Gastrocnemius medialis (tissue), 4 donors: Measurements from ENCODE around the gene ARHGAP26. TPM values are rescaled to one million over a fixed set of nuclear protein-coding genes. Genes with fewer than 3 reads are reported as not detected.

Experiments used
- ATAC-seq, 2 donors: fragments of 150-250 bp; one replicate each; pipeline ENCODE4 v1.9.1; 2016
- DNase-seq, 2 donors: peaks; one replicate each; pipeline ENCODE4 v3.0.0-alpha.2; 2019
- H3K27ac ChIP-seq, 4 donors: fragments of 200-600 bp; sonication (generic); 1 replicate in 1 of 4; 2 replicates in 3 of 4; pipeline ENCODE4 v1.5.1; 2016 to 2018; ENCODE audit warnings: mild to moderate bottlenecking in 2 of 4, moderate library complexity in 1 of 4
- H3K27me3 ChIP-seq, 3 donors: fragments of 200-600 bp; sonication (generic) in 2 of 3; 1 replicate in 1 of 3; 2 replicates in 2 of 3; pipeline versions ENCODE4 v1.5.1 to v1.6.0; 2016 to 2019; ENCODE audit warnings: mild to moderate bottlenecking in 1 of 3, moderate library complexity in 1 of 3
- H3K36me3 ChIP-seq, 2 donors: fragments of 200-600 bp; sonication (generic) in 1 of 2; one replicate each; pipeline ENCODE4 v1.5.1; 2017 to 2018
- H3K4me1 ChIP-seq, 2 donors: fragments of 200-600 bp; sonication (generic) in 1 of 2; one replicate each; pipeline ENCODE4 v1.5.1; 2016 to 2017; ENCODE audit warnings: mild to moderate bottlenecking in 2 of 2
- H3K4me3 ChIP-seq, 4 donors: fragments of 200-600 bp; sonication (generic) in 3 of 4; 1 replicate in 1 of 4; 2 replicates in 3 of 4; pipeline ENCODE4 v1.5.1; 2016 to 2019; ENCODE audit warnings: mild to moderate bottlenecking in 2 of 4
- H3K9me3 ChIP-seq, 3 donors: fragments of 200-600 bp; sonication (generic) in 2 of 3; 1 replicate in 1 of 3; 2 replicates in 2 of 3; pipeline ENCODE4 v1.5.1; 2016 to 2019
- POLR2A ChIP-seq, 2 donors: fragments of 450-650 bp; IDR thresholded peaks; one replicate each; pipeline ENCODE4 v1.6.1; 2017; ENCODE audit warnings: antibody characterized with exemption in 2 of 2, mild to moderate bottlenecking in 2 of 2, moderate library complexity in 2 of 2
- in situ Hi-C, 4 donors: fragments of 200-750 bp; cut with MboI; loops; one replicate each; pipeline versions ENCODE4 v1.15.0 to v1.8.0; 2017; ENCODE audit warnings: low sequenced_read_pairs in 4 of 4
- intact Hi-C: fragments of 100-400 bp; cut with DNase I; formaldehyde crosslinking; loops from one replicate; pipeline ENCODE4 v1.15.1; 2023; ENCODE audit warnings: low total_unique reads
- total RNA-seq, 4 donors: library from RNA; depleted of rRNA; stranded (reverse); fragments of >200 nt; gene quantifications; one replicate each; pipeline versions ENCODE4 v1.1.0 to v1.2.3, GENCODE V29; 2016
- TF ChIP-seq, protein P1 (sequence below), 5 experiments: fragments of 450-650 bp in 3 of 5; fragments of 200-600 bp in 2 of 5; sonication (generic) in 2 of 5; IDR thresholded peaks in 4 of 5; conservative IDR thresholded peaks in 1 of 5; 1 replicate in 4 of 5; 2 replicates in 1 of 5; pipeline ENCODE4 v1.5.1; 2016 to 2019; ENCODE audit warnings: antibody characterized with exemption in 5 of 5, mild to moderate bottlenecking in 3 of 5, moderate library complexity in 3 of 5

The ARHGAP26 gene
- total RNA-seq, 4 donors from 2014 or later: 9.1 to 22.4 (median 13.4) TPM

DNA sequence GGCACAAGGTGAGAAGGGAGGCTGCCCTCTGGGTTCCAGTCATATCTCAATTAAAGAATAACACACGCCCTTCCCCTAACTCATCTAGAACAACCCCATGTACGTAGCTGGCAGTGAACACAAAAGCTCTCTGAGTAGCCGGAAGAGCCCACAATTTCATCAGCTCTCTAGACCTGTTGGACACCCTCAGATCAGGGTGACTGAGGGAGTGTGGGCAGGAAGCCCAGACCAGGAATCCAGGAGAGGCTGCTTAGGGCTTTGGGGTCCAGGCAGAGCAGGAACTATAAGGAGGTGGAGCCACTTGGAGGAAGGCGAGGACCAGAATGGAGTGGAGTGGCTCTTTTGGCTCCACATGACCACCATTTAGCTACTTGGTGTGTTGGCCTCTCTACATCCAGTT, 395.9 kb downstream of the ARHGAP26 start:
- no peak overlapping the region for H3K27ac ChIP-seq
- H3K4me3 ChIP-seq: no peak overlapping the region
- no peaks in the 10 kb centered on the region for H3K27me3 ChIP-seq
- intact Hi-C loops (no loop called here), in situ Hi-C loops (no loop called here)
- H3K36me3 ChIP-seq: no peaks in the 10 kb centered on the region
- ATAC-seq (no peak), DNase-seq (no peak)
- TF ChIP-seq POLR2A (IDR thresholded peaks at IDR 0.05): no peak
- TF ChIP-seq, protein P1, sequence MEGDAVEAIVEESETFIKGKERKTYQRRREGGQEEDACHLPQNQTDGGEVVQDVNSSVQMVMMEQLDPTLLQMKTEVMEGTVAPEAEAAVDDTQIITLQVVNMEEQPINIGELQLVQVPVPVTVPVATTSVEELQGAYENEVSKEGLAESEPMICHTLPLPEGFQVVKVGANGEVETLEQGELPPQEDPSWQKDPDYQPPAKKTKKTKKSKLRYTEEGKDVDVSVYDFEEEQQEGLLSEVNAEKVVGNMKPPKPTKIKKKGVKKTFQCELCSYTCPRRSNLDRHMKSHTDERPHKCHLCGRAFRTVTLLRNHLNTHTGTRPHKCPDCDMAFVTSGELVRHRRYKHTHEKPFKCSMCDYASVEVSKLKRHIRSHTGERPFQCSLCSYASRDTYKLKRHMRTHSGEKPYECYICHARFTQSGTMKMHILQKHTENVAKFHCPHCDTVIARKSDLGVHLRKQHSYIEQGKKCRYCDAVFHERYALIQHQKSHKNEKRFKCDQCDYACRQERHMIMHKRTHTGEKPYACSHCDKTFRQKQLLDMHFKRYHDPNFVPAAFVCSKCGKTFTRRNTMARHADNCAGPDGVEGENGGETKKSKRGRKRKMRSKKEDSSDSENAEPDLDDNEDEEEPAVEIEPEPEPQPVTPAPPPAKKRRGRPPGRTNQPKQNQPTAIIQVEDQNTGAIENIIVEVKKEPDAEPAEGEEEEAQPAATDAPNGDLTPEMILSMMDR (IDR thresholded peaks at IDR 0.05 in 4 of 5, conservative IDR thresholded peaks at IDR 0.05 in 1 of 5): no peak
- H3K9me3 ChIP-seq: no peaks in the 10 kb centered on the region
- peaks cover 20 to 49% of the 10 kb centered on the region in 2 donors for H3K4me1 ChIP-seq

DNA sequence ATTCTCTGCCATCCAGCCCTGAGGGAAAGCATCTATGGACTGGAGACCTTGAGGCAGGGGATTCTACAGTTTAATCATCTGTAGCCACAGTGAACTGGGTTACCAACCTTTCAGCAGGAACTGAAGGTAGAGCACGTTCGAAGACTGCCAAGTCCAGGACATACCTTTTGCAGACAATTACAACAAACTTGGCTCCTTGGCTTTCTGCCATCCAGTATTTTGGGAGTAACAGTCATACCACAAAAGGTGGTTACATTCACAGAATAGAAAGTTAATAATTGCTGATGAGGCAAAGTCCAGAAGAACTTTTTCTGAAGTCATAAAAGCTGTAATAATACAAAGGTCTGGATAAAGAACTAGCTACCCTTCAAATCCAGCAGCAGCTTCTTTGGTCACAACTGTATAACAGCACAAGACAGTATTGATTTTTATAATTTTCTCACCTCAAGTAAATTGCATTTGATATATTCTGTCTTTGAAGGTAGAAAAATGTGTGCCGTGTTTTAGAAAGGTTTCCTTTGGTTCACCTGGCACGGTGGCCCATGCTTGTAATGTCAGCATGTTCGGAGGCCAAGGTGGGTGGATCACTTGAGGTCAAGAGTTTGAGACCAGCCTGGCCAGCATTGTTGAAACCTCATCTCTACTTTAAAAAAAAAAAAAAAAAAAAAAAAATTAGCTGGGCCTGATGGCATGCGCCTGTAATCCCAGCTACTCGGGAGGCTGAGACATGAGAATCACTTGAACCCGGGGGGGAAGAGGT, 396.7 kb downstream of the ARHGAP26 start:
- Histone ChIP-seq H3K36me3 (no peaks in the 10 kb centered on the region), H3K4me1 (peaks cover 20 to 46% of the 10 kb centered on the region in 2 donors), H3K27ac (peak overlapping the region in 1 of 4 donors; percentile 15), H3K4me3 (no peak overlapping the region), H3K9me3 (no peaks in the 10 kb centered on the region), H3K27me3 (no peaks in the 10 kb centered on the region)
- DNase-seq (no peak), ATAC-seq (no peak)
- intact Hi-C loops: no loop called here
- TF ChIP-seq POLR2A (IDR thresholded peaks at IDR 0.05): no peak
- TF ChIP-seq, protein P1 (IDR thresholded peaks at IDR 0.05 in 4 of 5, conservative IDR thresholded peaks at IDR 0.05 in 1 of 5): no peak
- in situ Hi-C loops: no loop called here

- peak overlapping the region in 3 of 4 donors; percentile 9 to 84 (median 32) for H3K27ac ChIP-seq
- no peaks in the 10 kb centered on the region for H3K36me3 ChIP-seq
- no peak for DNase-seq
- peak in 1 of 2 donors; percentile 13 for ATAC-seq
- no peak overlapping the region for H3K4me3 ChIP-seq
- peaks cover 33 to 49% of the 10 kb centered on the region in 2 donors for H3K4me1 ChIP-seq
- in situ Hi-C loops: no loop called here
- no peaks in the 10 kb centered on the region for H3K27me3 ChIP-seq
- no peaks in the 10 kb centered on the region for H3K9me3 ChIP-seq
- TF ChIP-seq, protein P1 (IDR thresholded peaks at IDR 0.05 in 4 of 5, conservative IDR thresholded peaks at IDR 0.05 in 1 of 5): no peak
- TF ChIP-seq POLR2A (IDR thresholded peaks at IDR 0.05): no peak
- intact Hi-C loops: no loop called here
Measured at GRCh38 chr5:143168171-143168741, 398.1 kb downstream of the ARHGAP26 start.

- in situ Hi-C loops: no loop called here
- Histone ChIP-seq H3K4me3 (no peak overlapping the region), H3K27me3 (no peaks in the 10 kb centered on the region), H3K27ac (peak overlapping the region in 2 of 4 donors; percentile 9 to 84), H3K36me3 (no peaks in the 10 kb centered on the region), H3K4me1 (peaks cover 35 to 49% of the 10 kb centered on the region in 2 donors), H3K9me3 (no peaks in the 10 kb centered on the region)
- no peak for TF ChIP-seq POLR2A (IDR thresholded peaks at IDR 0.05)
- TF ChIP-seq, protein P1 (IDR thresholded peaks at IDR 0.05 in 4 of 5, conservative IDR thresholded peaks at IDR 0.05 in 1 of 5): no peak
- intact Hi-C loops: no loop called here
- DNase-seq (no peak), ATAC-seq (no peak)
Measured at GRCh38 chr5:143168921-143169810, 399.0 kb downstream of the ARHGAP26 start.
